GM18507 (cell line): Measurements from ENCODE around the gene PPP1R14D.

ENCODE experiments used
- DNase-seq: peaks from one replicate; pipeline ENCODE4 v3.0.0; 2011; ENCODE audit warnings: low read depth; ENCODE audit not compliant: insufficient read length; ENCODE audit errors: extremely low spot score
- FAIRE-seq: peaks from 2 replicates; lab custom pipeline; 2011; peaks lifted over from hg19 to GRCh38; lab: Jason Lieb, UNC

Gene PPP1R14D

DNA sequence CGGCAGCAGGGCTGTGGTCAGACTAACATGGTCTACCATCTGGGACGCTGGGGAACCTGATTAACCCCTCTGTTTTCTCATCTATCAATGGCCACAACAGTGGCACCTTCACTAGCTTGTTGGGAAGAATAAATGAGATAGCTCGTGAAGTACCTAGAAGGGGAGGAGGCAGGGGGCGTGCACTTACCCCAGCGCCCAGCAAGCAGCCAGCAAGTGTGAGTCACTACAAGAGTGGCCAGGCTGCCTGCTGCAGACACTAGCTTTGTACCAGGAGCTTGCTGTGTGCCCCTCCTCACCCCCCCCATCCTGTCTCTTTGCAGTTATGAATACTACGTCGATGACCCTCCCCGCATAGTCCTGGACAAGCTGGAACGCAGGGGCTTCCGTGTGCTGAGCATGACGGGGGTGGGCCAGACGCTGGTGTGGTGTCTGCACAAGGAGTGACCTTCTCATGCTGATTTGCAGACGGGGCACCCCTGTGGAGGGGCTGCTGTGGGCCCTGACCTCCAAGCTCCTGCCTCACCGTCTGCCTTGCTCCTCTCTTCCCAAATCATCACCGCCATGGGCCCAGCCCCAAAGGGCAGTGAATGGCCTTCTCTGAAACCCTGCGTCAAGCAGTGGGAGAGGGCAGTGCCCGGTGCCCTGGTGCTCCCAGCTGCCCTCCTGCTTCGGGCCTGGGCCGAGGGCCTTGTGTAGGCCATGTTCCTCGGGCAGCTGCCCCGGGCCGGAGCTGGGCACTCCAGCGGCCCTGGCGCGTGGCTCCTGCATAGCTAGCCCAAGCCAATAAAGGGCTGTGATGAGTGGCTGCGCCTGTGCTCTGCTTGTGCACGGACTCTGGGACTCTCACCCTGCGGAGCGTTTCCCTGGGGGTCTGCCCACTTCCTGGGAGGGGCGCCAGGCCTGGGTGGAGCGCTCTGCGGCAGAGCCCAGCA, 61.3 kb downstream of the PPP1R14D start:
- FAIRE-seq (no peak), DNase-seq (no peak)

GRCh38 chr15:40766194-40766815, 62.2 kb downstream of the PPP1R14D start:
- DNase-seq (no peak), FAIRE-seq (no peak)
